Natural killer cell treated with Interleukin-12 subunit alpha and Interleukin-12 subunit beta and Interleukin-15 and Interleukin-18, amount 100 ng/mL, for 72 hours (primary cell): ENCODE measurements around the gene ITSN1. TPM values are rescaled to one million over a fixed set of nuclear protein-coding genes. Genes with fewer than 3 reads are reported as not detected.
A peak's percentile ranks its signal among the peaks of the same experiment; 100 is the strongest.
"Not testable (repeated sequence)": the region's sequence is repeated elsewhere in the genome, so short reads cannot be mapped to it uniquely, and the experiment has no call there.

Source experiments
- ATAC-seq, 2 donors: fragments of 150-1000 bp; cut with Tn5 transposase in 1 of 2; sonication (Bioruptor Pico), chemical (Tn5 transposase) in 1 of 2; 2 replicates each; pipeline ENCODE4 v1.10.0; 2021
- DNase-seq: peaks from one replicate; pipeline ENCODE4 v3.0.0; 2022; ENCODE audit warnings: low spot score
- H3K27ac Mint-ChIP-seq, 2 donors: 1 replicate in 1 of 2; 2 replicates in 1 of 2; pipeline ENCODE4 v1.8.0; 2022; ENCODE audit warnings: mixed read lengths in 2 of 2, mild to moderate bottlenecking in 1 of 2, moderate library complexity in 1 of 2
- H3K27me3 Mint-ChIP-seq, 2 donors: 1 replicate in 1 of 2; 2 replicates in 1 of 2; pipeline ENCODE4 v1.8.0; 2022; ENCODE audit warnings: mixed read lengths in 2 of 2
- H3K36me3 Mint-ChIP-seq: one replicate; pipeline ENCODE4 v1.8.0; 2022; ENCODE audit warnings: mixed read lengths
- H3K4me1 Mint-ChIP-seq, 2 donors: 1 replicate in 1 of 2; 2 replicates in 1 of 2; pipeline ENCODE4 v1.8.0; 2022; ENCODE audit warnings: low read depth in 2 of 2, mixed read lengths in 2 of 2, mild to moderate bottlenecking in 1 of 2
- H3K4me3 Mint-ChIP-seq: one replicate; pipeline ENCODE4 v1.8.0; 2022; ENCODE audit warnings: mixed read lengths
- H3K9me3 Mint-ChIP-seq: 2 replicates; pipeline ENCODE4 v1.8.0; 2022; ENCODE audit warnings: mixed read lengths
- total RNA-seq, 2 donors: library from RNA; stranded (reverse); gene quantifications; one replicate each; pipeline ENCODE4 v1.2.3, GENCODE V29; 2022

Gene ITSN1
- total RNA-seq, 2 donors from 2014 or later = 4.0 to 8.1 TPM

DNA sequence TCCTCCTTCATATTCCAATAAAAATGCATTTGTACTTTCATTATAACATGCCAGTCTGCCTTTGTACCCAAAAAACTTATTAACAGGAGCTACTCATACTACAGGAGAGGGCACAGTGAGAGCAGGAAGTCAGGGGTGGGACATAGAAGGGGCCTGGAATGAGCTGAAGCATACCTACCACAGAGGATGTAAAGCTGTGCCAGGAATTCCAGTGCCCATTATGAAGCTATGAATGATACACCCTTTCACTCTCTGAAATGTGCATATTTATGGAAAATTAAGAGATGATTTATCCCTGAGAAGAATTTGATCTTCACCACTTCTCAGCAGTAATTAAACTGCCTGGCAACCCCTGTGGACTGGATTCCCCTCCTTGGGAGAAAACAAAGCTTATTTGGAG lies 207.5 kb downstream of the ITSN1 start:
- H3K27ac Mint-ChIP-seq = no peak overlapping the region
- H3K4me3 Mint-ChIP-seq = no peak overlapping the region
- no peak for DNase-seq
- no peaks in the 10 kb centered on the region for H3K4me1 Mint-ChIP-seq
- ATAC-seq = no peak
- no peaks in the 10 kb centered on the region for H3K36me3 Mint-ChIP-seq
- H3K9me3 Mint-ChIP-seq = no peaks in the 10 kb centered on the region
- H3K27me3 Mint-ChIP-seq = no peaks in the 10 kb centered on the region

DNA sequence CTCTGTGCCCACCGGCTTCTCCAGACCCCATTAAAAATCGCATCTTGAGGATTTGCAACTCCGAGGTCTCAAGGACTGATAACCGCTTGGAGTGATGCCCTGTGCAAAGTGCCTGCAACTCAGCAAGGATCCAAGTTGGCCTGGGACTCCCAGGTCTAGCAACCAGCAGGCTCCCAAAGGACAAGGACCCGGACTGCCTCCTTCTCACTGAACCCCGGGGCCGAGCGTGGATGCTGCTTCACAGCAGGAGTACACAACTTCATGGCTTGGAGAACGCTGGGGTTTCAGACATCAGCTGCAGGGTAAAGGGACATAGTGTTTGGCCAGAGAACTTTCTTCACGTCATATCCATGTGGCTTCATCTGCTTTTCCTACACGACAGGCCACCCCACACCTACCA lies 208.1 kb downstream of the ITSN1 start:
- DNase-seq = no peak
- no peak for ATAC-seq
- Mint-ChIP-seq H3K9me3 (no peaks in the 10 kb centered on the region), H3K27ac (no peak overlapping the region), H3K4me1 (no peaks in the 10 kb centered on the region), H3K4me3 (no peak overlapping the region), H3K27me3 (no peaks in the 10 kb centered on the region), H3K36me3 (no peaks in the 10 kb centered on the region)

DNA sequence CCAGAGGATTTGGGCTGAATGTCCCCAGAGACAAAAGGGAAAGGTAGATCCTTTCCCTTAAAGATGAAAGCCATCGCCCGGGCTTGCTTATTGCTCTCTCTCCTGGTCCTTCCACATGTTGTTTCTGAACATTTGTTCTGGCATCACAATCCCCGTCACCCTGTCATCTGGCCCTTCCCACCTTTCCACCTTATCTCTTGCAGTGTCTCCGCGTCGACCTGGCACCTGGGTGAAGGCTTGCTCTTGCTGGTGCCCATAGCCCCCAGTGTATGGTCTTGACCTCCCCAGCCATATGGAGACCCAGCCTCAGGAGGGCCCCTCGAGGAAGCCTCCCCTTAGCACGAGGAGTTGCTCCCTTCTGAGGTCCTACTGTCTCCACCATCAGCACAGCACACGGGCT lies 208.7 kb downstream of the ITSN1 start:
- Mint-ChIP-seq H3K36me3 (no peaks in the 10 kb centered on the region), H3K4me1 (no peaks in the 10 kb centered on the region), H3K4me3 (no peak overlapping the region), H3K27ac (no peak overlapping the region), H3K27me3 (no peaks in the 10 kb centered on the region), H3K9me3 (no peaks in the 10 kb centered on the region)
- peak in 1 of 2 donors; percentile 33 for ATAC-seq
- no peak for DNase-seq

DNA sequence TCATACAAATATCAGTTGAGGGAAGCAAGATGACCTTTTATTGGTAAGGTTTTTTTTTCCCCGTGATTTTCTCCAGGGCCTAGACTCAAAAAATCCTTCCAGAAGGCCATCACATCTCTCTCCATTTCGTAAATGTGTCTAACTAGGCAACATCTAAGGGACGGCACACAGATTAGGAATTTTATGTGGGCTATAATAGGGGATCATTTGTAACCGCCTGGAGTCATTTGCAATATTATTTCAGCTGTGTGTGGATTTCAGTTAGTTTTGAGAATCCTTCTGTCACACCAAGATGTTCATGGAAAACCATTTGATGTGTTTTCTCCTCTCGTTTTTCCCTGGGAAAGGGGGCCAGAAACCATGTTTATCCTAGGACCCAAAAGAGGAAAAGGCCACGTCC lies 210.2 kb downstream of the ITSN1 start:
- Mint-ChIP-seq H3K36me3 (no peaks in the 10 kb centered on the region), H3K9me3 (no peaks in the 10 kb centered on the region), H3K4me3 (no peak overlapping the region), H3K27me3 (no peaks in the 10 kb centered on the region), H3K4me1 (no peaks in the 10 kb centered on the region), H3K27ac (no peak overlapping the region)
- ATAC-seq (no peak), DNase-seq (no peak)

DNA sequence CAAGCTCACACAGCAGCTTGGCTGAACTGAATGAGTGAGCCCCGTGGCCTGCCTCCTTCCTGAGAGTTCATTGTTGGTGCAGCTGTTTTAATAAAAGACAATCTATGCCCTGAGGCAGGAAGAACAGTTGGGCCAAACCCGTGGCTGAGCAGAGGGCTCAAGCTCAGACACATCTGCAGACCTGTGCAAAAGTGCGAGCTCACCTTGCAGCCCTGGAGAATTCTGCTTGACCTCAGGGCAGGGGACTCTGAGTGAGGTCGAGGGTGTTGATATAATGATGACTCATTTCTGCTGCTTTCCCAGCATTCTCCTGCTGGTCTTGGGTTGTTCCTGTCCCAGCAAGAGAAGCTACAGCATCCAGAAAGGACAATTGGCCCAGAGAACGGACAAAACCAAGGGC lies 212.3 kb downstream of the ITSN1 start:
- Mint-ChIP-seq H3K27ac (no peak overlapping the region), H3K4me3 (no peak overlapping the region), H3K9me3 (no peaks in the 10 kb centered on the region), H3K27me3 (peaks cover 0 to 3% of the 10 kb centered on the region in 2 donors), H3K36me3 (no peaks in the 10 kb centered on the region), H3K4me1 (no peaks in the 10 kb centered on the region)
- no peak for DNase-seq
- ATAC-seq = no peak

DNA sequence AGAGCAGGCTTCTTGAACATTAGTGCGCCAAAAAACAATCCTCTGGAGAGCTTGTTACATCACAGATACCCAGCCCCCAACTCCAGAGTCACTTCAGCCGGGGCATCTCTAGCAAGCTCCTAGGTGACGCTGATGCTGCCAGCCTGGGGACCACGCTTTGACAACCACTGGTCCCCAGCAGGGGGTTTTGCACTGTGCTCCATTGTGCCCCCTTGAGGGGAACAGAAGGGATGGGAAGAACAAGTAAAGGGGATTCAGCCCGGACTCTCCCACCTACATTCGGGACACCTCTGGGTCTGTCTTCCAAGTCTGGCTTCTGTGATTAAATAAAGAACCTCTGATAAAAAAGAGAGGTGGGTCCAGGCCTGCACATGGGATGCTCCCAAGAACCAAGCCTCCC lies 212.9 kb downstream of the ITSN1 start:
- H3K9me3 Mint-ChIP-seq = no peaks in the 10 kb centered on the region
- no peak overlapping the region for H3K27ac Mint-ChIP-seq
- DNase-seq (no peak), ATAC-seq (peak in 1 of 2 donors; percentile 44)
- H3K4me1 Mint-ChIP-seq = no peaks in the 10 kb centered on the region
- H3K36me3 Mint-ChIP-seq = no peaks in the 10 kb centered on the region
- H3K27me3 Mint-ChIP-seq = peaks cover 0 to 3% of the 10 kb centered on the region in 2 donors
- no peak overlapping the region for H3K4me3 Mint-ChIP-seq

DNA sequence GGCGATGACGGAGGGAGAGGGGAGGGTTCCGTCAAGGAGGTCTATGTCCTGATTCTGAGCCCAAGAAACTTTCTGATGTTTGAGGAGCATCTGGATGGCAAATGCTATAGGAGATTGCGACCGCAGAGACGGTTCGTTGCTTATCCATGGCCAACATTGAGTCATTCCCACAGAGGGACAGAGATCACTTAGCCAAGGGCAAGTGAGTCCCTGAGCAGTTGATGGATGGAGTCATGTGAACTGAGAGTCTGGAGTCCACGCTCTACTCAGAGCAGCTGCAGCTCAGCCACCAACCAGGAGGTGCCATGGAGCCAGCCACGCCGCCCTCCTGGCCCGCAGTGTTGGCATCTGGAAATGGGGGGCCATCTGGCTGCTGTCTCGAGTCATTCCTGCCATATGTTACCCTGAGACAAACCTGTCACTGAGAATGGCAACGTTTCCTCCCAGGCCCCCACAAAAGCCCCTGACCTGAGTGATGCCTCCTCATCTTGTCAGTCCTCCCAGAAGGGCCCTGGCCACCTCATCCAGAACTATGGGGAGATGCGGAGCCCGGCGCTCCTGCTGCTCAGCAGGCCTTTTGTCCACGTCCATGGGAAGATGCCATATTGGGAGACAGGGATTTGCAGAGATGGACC lies 214.7 kb downstream of the ITSN1 start:
- Mint-ChIP-seq H3K36me3 (no peaks in the 10 kb centered on the region), H3K4me1 (no peaks in the 10 kb centered on the region), H3K4me3 (no peak overlapping the region), H3K27me3 (peaks cover 0 to 3% of the 10 kb centered on the region in 2 donors), H3K27ac (no peak overlapping the region), H3K9me3 (no peaks in the 10 kb centered on the region)
- DNase-seq (no peak), ATAC-seq (no peak)

DNA sequence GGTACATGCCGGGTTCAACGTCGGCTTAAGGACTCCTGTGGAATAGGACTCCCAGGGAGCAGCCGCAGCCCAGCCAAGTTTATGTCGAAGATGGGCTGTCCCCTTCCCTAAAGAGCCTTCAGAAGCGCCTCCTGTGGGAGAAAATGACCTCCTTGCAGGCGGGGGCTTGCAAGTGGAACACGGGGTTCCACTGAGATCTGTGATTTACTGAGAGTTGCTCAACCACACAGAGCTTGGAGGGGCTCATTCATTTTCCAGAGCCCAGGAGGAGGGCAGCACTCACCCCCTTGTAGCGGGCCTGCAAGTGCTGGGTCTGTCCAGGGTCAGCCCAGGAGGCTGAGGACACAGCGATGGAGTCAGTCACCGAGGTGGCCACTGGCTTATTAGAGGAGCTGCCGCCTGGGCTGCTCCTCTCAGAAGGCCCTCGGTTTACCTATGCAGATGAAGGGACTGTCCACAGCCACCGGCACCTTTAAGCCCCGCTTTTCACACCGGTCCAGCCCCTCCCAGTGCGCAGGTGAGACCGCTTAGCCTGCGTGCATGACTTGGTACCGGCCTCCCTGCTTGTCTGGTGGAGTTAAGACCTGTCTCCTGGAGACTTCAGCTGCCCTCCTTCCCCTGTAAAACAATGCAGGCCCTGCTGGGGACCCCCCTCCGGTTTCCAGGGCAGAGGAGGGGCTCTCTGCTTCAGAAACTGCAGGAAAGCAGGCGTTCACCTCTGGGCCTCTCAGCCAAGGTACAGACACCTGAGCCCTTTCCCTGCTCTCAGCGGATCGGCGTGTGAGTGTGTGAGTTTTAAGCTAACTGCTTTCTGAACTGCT lies 215.8 kb downstream of the ITSN1 start:
- Mint-ChIP-seq H3K36me3 (no peaks in the 10 kb centered on the region), H3K4me3 (no peak overlapping the region), H3K4me1 (no peaks in the 10 kb centered on the region), H3K27me3 (peaks cover 0 to 3% of the 10 kb centered on the region in 2 donors), H3K9me3 (no peaks in the 10 kb centered on the region), H3K27ac (no peak overlapping the region)
- ATAC-seq (no peak), DNase-seq (no peak)

DNA sequence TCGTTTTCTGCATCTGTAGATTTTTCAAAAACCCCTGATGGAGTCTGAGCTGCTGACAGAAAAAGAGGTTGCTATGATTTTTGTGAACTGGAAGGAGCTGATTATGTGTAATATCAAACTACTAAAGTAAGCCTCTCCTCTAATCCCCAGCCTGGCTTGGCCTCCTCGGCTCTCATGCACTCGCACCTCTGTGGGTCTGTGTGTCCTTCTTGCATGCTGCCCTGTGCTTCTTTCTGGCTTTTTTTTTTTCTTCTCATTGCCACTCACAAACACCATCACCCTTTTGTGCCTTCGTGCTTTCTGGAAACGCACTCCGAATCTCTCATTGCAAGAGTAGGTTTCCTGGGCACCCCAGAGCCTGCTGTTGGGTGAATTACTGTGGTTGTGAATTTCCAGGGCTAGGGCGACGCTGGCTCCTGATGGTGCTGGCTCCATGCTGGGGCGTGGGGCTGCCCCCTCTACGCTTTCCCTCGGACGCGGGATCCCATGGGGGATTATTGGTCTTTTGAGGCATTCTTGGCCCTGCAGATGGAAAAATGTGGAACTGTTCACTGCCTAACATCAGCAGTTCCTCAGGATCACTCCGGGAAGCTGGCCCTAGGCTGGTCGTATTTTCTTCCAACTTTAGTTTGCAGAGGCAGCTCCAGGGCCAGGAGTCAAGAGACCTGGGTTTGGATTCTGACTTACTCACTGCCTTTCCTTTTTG lies 216.5 kb downstream of the ITSN1 start:
- no peaks in the 10 kb centered on the region for H3K36me3 Mint-ChIP-seq
- no peak overlapping the region for H3K4me3 Mint-ChIP-seq
- H3K27me3 Mint-ChIP-seq = peaks cover 0 to 3% of the 10 kb centered on the region in 2 donors
- DNase-seq (no peak), ATAC-seq (no peak)
- H3K9me3 Mint-ChIP-seq = no peaks in the 10 kb centered on the region
- no peak overlapping the region for H3K27ac Mint-ChIP-seq
- no peaks in the 10 kb centered on the region for H3K4me1 Mint-ChIP-seq

DNA sequence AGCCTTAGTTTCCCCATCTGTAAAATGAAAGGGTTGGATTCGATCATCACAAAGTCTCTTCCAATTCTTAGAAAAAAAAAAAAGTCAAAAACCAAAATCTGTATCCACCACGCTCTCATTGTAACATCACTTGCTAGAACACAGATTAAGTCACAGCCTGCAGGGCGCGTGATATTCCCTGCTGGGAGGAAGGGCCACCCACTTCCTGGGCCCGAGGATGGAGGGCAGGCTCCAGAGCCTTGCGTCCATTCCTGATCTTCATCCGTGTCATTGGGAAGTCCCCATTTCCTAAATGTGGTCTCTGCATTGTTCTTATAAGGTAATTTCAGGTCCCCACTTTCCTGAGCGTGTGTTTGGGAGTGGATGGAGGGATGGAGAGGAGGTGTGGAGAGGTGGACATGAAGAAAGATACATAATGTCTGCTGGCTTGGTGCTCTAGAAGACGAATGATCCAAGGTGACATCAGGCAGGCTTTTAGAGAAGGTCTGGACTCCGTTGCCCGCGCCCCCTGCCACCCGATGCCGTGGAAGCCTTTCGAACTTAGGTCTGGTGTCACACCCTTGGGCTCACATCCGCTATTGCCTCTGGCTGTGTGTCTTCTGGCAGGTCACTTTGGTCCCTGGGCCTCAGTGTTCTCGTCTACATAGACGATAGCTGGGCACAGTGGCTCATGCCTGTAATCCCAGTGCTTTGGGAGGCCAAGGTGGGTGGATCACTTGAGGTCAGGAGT lies 217.2 kb downstream of the ITSN1 start:
- Mint-ChIP-seq H3K4me1 (no peaks in the 10 kb centered on the region), H3K27me3 (peaks cover 3 to 6% of the 10 kb centered on the region in 2 donors), H3K9me3 (no peaks in the 10 kb centered on the region), H3K4me3 (no peak overlapping the region), H3K36me3 (no peaks in the 10 kb centered on the region), H3K27ac (no peak overlapping the region)
- no peak for ATAC-seq
- no peak for DNase-seq

DNA sequence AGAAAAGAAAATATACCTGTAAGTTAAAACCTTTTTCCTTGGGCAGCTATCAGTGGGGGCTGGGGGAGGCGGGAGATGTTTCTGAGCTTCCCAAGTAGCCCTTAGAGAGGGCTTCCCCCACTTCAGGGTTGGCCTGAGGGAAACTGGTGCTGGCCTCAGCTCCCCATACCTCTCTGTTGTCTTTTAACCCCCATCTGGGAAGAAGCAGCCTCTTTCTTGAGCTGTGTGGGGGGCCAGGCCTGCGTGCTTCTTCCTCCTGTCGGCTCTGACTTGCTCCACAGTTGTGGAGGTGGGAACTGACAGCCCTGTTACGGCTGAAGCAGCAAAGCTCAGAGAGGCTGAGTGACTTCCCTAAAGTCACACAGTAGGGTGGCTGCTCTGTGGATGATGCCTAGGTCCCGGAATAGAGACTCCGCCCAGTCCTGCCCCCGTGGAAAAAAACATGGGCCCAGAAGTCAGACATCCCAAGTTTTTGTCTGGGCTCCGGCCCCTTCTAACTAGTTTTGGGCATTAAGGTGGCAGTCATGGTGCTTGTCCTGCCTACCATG lies 218.1 kb downstream of the ITSN1 start:
- Mint-ChIP-seq H3K36me3 (no peaks in the 10 kb centered on the region), H3K4me1 (no peaks in the 10 kb centered on the region), H3K27ac (no peak overlapping the region), H3K27me3 (peaks cover 3 to 7% of the 10 kb centered on the region in 2 donors), H3K9me3 (no peaks in the 10 kb centered on the region), H3K4me3 (no peak overlapping the region)
- DNase-seq (no peak), ATAC-seq (no peak)

DNA sequence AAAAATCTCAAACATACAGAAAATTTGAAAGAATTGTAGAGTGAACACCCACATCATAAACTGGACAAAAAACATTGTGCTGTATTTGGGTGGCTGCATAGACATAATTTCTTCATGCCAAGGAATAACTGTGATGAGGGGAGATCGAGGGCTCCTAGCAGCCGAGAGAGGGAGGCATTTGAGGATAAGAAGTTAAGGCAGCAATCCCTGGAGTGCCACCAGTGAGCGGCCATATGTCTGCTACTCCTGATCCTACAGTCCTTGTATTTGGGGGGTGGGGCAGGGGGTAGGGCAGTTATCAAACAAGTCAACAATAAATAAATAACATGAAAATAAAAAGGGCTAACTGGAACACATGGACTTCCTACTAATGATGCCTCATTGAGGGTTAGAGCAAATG lies 218.8 kb downstream of the ITSN1 start:
- Mint-ChIP-seq H3K36me3 (no peaks in the 10 kb centered on the region), H3K27ac (no peak overlapping the region), H3K9me3 (no peaks in the 10 kb centered on the region), H3K4me3 (no peak overlapping the region), H3K27me3 (peaks cover 3 to 7% of the 10 kb centered on the region in 2 donors), H3K4me1 (no peaks in the 10 kb centered on the region)
- DNase-seq (no peak), ATAC-seq (no peak)

DNA sequence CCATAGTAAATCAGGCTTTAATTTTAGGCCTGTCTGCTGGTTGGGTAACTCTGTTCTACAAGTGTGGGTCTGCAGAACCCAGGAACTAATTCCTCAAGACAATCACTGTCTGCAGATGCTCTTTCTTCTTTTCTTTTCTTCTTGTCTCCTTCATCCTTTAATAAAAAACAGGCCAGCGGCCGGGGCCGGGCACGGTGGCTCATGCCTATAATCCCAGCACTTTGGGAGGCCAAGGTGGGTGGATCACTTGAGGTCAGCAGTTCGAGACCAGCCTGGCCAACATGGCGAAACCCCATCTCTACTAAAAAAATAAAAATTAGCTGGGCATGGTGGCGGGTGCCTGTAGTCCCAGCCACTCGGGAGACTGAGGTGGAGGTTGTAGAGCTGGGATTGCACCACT lies 220.9 kb downstream of the ITSN1 start:
- not testable (repeated sequence) for H3K27ac Mint-ChIP-seq, ATAC-seq, H3K9me3 Mint-ChIP-seq, H3K27me3 Mint-ChIP-seq, H3K4me1 Mint-ChIP-seq, DNase-seq, H3K36me3 Mint-ChIP-seq, H3K4me3 Mint-ChIP-seq
